Neural progenitor cell (in vitro differentiated cells): ENCODE measurements around the gene CAPZB. TPM values are rescaled to one million over a fixed set of nuclear protein-coding genes. Genes with fewer than 3 reads are reported as not detected.
A peak's percentile ranks its signal among the peaks of the same experiment; 100 is the strongest.

Source experiments
- DNase-seq: peaks from one replicate; pipeline ENCODE4 v3.0.0-alpha.2; 2016; ENCODE audit warnings: low spot score
- H2AFZ ChIP-seq: fragments of 200-600 bp; sonication (generic); replicated peaks from 2 replicates; pipeline ENCODE4 v1.6.1; 2016; ENCODE audit warnings: antibody characterized with exemption
- H3F3A ChIP-seq: fragments of 200-600 bp; sonication (generic); 2 replicates; pipeline ENCODE4 v1.6.1; 2016; ENCODE audit warnings: antibody characterized with exemption, low read depth
- H3K27ac ChIP-seq: fragments of 200-600 bp; sonication (generic); 2 replicates; pipeline ENCODE4 v1.5.1; 2016; ENCODE audit warnings: mild to moderate bottlenecking
- H3K27me3 ChIP-seq: fragments of 200-600 bp; sonication (generic); 2 replicates; pipeline ENCODE4 v1.6.1; 2016; ENCODE audit warnings: mild to moderate bottlenecking, moderate library complexity
- H3K36me3 ChIP-seq: fragments of 200-600 bp; sonication (generic); 2 replicates; pipeline ENCODE4 v1.5.1; 2016
- H3K4me1 ChIP-seq: fragments of 200-600 bp; sonication (generic); 2 replicates; pipeline ENCODE4 v1.6.1; 2016; ENCODE audit warnings: mixed run types
- H3K4me2 ChIP-seq: fragments of 200-600 bp; sonication (generic); 2 replicates; pipeline ENCODE4 v1.6.1; 2016
- H3K4me3 ChIP-seq: fragments of 200-600 bp; sonication (generic); 2 replicates; pipeline ENCODE4 v1.5.1; 2016
- H3K79me2 ChIP-seq: fragments of 200-600 bp; sonication (generic); 2 replicates; pipeline ENCODE4 v1.6.1; 2016; ENCODE audit warnings: low read depth
- H3K9ac ChIP-seq: fragments of 200-600 bp; sonication (generic); 2 replicates; pipeline ENCODE4 v1.6.1; 2016
- H3K9me3 ChIP-seq: fragments of 200-600 bp; sonication (generic); 2 replicates; pipeline ENCODE4 v1.5.1; 2016; ENCODE audit warnings: low read depth
- H4K20me1 ChIP-seq: fragments of 200-600 bp; sonication (generic); 2 replicates; pipeline ENCODE4 v1.6.1; 2016; ENCODE audit warnings: low read depth
- H3K27ac Mint-ChIP-seq: 3 replicates; pipeline ENCODE4 v1.8.0; 2021; ENCODE audit warnings: mixed read lengths
- H3K27me3 Mint-ChIP-seq: 2 replicates; pipeline ENCODE4 v1.8.0; 2022; ENCODE audit warnings: low read depth, mild to moderate bottlenecking, inconsistent platforms, moderate library complexity, mixed read lengths; ENCODE audit not compliant: insufficient read depth
- H3K36me3 Mint-ChIP-seq: 3 replicates; pipeline ENCODE4 v1.8.0; 2021; ENCODE audit warnings: mixed read lengths
- H3K4me1 Mint-ChIP-seq: 3 replicates; pipeline ENCODE4 v1.8.0; 2021; ENCODE audit warnings: mixed read lengths
- H3K4me3 Mint-ChIP-seq: 3 replicates; pipeline ENCODE4 v1.8.0; 2021; ENCODE audit warnings: mild to moderate bottlenecking, moderate library complexity, mixed read lengths
- H3K9me3 Mint-ChIP-seq: 3 replicates; pipeline ENCODE4 v1.8.0; 2020; ENCODE audit warnings: mixed read lengths
- CTCF ChIP-seq: fragments of 200-600 bp; sonication (generic); IDR thresholded peaks from 2 replicates; pipeline ENCODE4 v1.5.1; 2017; ENCODE audit warnings: antibody characterized with exemption, mild to moderate bottlenecking
- EZH2 ChIP-seq: fragments of 200-600 bp; sonication (generic); IDR thresholded peaks from 2 replicates; pipeline ENCODE4 v1.6.1; 2017; ENCODE audit warnings: antibody characterized with exemption, mild to moderate bottlenecking, moderate library complexity
- EZH2phosphoT487 ChIP-seq: fragments of 200-600 bp; sonication (generic); IDR thresholded peaks from 2 replicates; pipeline ENCODE4 v1.6.1; 2017; ENCODE audit warnings: antibody characterized with exemption
- total RNA-seq: library from RNA; depleted of rRNA; stranded (reverse); fragments of >200 nt; gene quantifications from 2 replicates; pipeline ENCODE4 v1.2.3, GENCODE V29; 2015; ENCODE audit warnings: low replicate concordance

The CAPZB gene
- total RNA-seq, 1 donor from 2014 or later = 134 TPM

DNA sequence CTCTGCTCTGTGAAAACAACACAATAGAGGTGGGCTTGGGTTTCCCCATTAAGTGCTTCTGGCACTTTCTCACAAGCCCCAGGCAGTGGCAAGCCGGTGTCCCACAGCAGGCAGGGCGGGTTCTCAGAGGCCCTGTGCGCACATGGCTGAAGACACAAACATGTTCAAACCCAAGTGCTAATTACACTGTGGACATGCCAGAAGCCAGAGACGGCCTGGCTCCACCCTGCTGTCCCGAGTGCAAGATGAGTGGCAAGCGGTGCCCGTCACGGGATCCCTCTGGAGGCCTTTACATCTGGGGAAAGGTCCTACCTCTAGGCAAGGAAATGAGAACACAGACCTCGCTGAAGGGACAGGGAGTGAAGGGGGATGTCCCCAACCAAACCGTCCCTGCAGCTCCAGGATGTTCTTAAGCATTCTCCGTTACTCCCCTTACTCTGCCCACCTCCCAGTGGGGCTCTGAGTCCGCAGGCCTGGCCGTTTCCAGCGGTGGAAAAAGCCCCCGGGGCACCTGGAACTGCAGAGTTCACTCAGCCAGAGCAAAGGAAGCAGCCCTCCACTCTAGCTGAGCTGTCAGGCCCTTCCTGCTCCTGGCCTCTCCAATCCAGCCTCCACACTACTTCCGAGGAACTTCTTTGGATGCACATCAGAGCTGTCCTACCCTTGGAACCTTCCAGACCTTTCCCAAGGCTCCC, 115.8 kb downstream of the CAPZB start:
- Histone ChIP-seq H3K27ac (no peak overlapping the region), H3K9ac (no peak overlapping the region), H3K79me2 (no peaks in the 10 kb centered on the region), H3K4me1 (peaks cover 5% of the 10 kb centered on the region), H3F3A (no peaks in the 10 kb centered on the region), H4K20me1 (peaks cover 21% of the 10 kb centered on the region), H3K27me3 (no peaks in the 10 kb centered on the region), H3K36me3 (no peaks in the 10 kb centered on the region), H3K4me3 (no peak overlapping the region), H3K4me2 (no peak overlapping the region), H3K9me3 (no peaks in the 10 kb centered on the region), H2AFZ (no peak overlapping the region)
- DNase-seq = no peak
- Mint-ChIP-seq H3K4me3 (no peak overlapping the region), H3K4me1 (no peaks in the 10 kb centered on the region), H3K27me3 (peaks cover 2% of the 10 kb centered on the region), H3K36me3 (no peaks in the 10 kb centered on the region), H3K27ac (no peak overlapping the region), H3K9me3 (no peaks in the 10 kb centered on the region)
- TF ChIP-seq EZH2 (no peak), CTCF (no peak), EZH2phosphoT487 (no peak)

DNA sequence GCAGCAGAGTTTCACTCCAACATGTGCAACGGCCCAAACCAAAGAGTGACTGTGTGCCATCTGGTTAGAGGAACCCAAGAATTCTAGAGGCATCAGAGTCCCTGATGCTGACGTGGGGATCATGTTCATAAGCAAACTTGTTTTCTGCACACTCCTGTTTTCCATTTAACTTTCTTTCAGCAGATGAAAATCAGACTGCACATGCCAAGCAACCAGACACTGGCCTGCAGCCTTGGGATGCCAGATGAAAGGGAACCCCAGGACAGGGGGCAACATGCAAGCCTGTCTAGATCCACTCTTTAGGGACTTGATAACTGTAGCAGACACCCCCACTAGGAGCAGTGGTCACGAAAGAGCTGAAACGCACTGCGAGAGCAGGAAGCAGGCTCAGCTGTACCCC, 116.4 kb downstream of the CAPZB start:
- Mint-ChIP-seq H3K4me1 (no peaks in the 10 kb centered on the region), H3K9me3 (no peaks in the 10 kb centered on the region)

GRCh38 chr1:19368050-19368449, 117.3 kb downstream of the CAPZB start:
- Histone ChIP-seq H4K20me1 (peaks cover 27% of the 10 kb centered on the region), H3F3A (peaks cover 5% of the 10 kb centered on the region), H3K9me3 (no peaks in the 10 kb centered on the region), H3K4me2 (no peak overlapping the region), H3K4me1 (peaks cover 9% of the 10 kb centered on the region), H3K27ac (no peak overlapping the region), H3K27me3 (no peaks in the 10 kb centered on the region), H3K9ac (no peak overlapping the region), H3K36me3 (no peaks in the 10 kb centered on the region), H3K4me3 (no peak overlapping the region), H2AFZ (no peak overlapping the region), H3K79me2 (no peaks in the 10 kb centered on the region)
- H3K27me3 Mint-ChIP-seq = peaks cover 2% of the 10 kb centered on the region
- H3K4me1 Mint-ChIP-seq = no peaks in the 10 kb centered on the region
- H3K4me3 Mint-ChIP-seq = no peak overlapping the region
- no peak for DNase-seq
- H3K27ac Mint-ChIP-seq = no peak overlapping the region
- no peaks in the 10 kb centered on the region for H3K36me3 Mint-ChIP-seq
- TF ChIP-seq CTCF = no peak
- TF ChIP-seq EZH2phosphoT487 = no peak
- TF ChIP-seq EZH2 = no peak
- no peaks in the 10 kb centered on the region for H3K9me3 Mint-ChIP-seq

More for the DNA sequence above, 116.4 kb downstream of the CAPZB start:
- no peak overlapping the region for H3K27ac ChIP-seq
- no peak overlapping the region for H3K9ac ChIP-seq
- H3K4me3 ChIP-seq = no peak overlapping the region
- H3K79me2 ChIP-seq = no peaks in the 10 kb centered on the region
- H3K4me1 ChIP-seq = peaks cover 6% of the 10 kb centered on the region
- H3K4me3 Mint-ChIP-seq = no peak overlapping the region
- peak overlapping the region; percentile 72 for H3K27ac Mint-ChIP-seq
- no peaks in the 10 kb centered on the region for H3K36me3 Mint-ChIP-seq
- DNase-seq = no peak
- TF ChIP-seq CTCF = no peak
- no peak for TF ChIP-seq EZH2phosphoT487
- TF ChIP-seq EZH2 = no peak
- no peaks in the 10 kb centered on the region for H3K36me3 ChIP-seq
- H3K4me2 ChIP-seq = no peak overlapping the region
- peaks cover 2% of the 10 kb centered on the region for H3K27me3 Mint-ChIP-seq
- H3K27me3 ChIP-seq = no peaks in the 10 kb centered on the region
- H3F3A ChIP-seq = no peaks in the 10 kb centered on the region
- H4K20me1 ChIP-seq = peaks cover 23% of the 10 kb centered on the region
- no peaks in the 10 kb centered on the region for H3K9me3 ChIP-seq
- no peak overlapping the region for H2AFZ ChIP-seq
